GM19240 (cell line): ENCODE measurements around the gene GPATCH2.

Experiments used
- DNase-seq: peaks from one replicate; pipeline ENCODE4 v3.0.0; 2011; ENCODE audit warnings: low spot score; ENCODE audit not compliant: insufficient read length

The GPATCH2 gene

GRCh38 chr1:217630711-217631591, at the start of gene GPATCH2, which contains the start of gene SPATA17:
Gene GPATCH2, minus strand, starts transcription at chr1:217631090. Its CDS starts 119 bp downstream, at chr1:217630971.
Gene SPATA17, plus strand, starts transcription at chr1:217631344. Its CDS starts 35 bp downstream, at chr1:217631379.
- DNase-seq: peak; percentile 52

- DNase-seq: no peak
Observed at GRCh38 chr1:217674028-217674729, 43.3 kb upstream of the GPATCH2 start.

GRCh38 chr1:217673387-217673786, 42.5 kb upstream of the GPATCH2 start:
- no peak for DNase-seq

GRCh38 chr1:217668351-217668940, 37.6 kb upstream of the GPATCH2 start:
- DNase-seq: no peak

GRCh38 chr1:217661407-217661806, 30.5 kb upstream of the GPATCH2 start:
- DNase-seq: no peak

- DNase-seq: no peak
Observed at GRCh38 chr1:217660353-217661062, 29.6 kb upstream of the GPATCH2 start.

GRCh38 chr1:217650674-217651073, 19.8 kb upstream of the GPATCH2 start:
- no peak for DNase-seq

GRCh38 chr1:217647791-217648190, 16.9 kb upstream of the GPATCH2 start:
- DNase-seq: no peak

GRCh38 chr1:217642455-217642854, 11.6 kb upstream of the GPATCH2 start:
- DNase-seq: no peak

- DNase-seq: no peak
Observed at GRCh38 chr1:217627431-217627830, 3.5 kb downstream of the GPATCH2 start.

GRCh38 chr1:217626321-217626720, 4.6 kb downstream of the GPATCH2 start:
- DNase-seq: no peak

GRCh38 chr1:217622042-217622441, 8.8 kb downstream of the GPATCH2 start:
- DNase-seq: no peak

GRCh38 chr1:217620814-217621213, 10.1 kb downstream of the GPATCH2 start:
- DNase-seq: peak; percentile 10

GRCh38 chr1:217617126-217617525, 13.8 kb downstream of the GPATCH2 start:
- DNase-seq: no peak

- no peak for DNase-seq
Observed at GRCh38 chr1:217614200-217614712, 16.6 kb downstream of the GPATCH2 start.

- no peak for DNase-seq
Observed at GRCh38 chr1:217605390-217605789, 25.5 kb downstream of the GPATCH2 start.

- DNase-seq: no peak
Observed at GRCh38 chr1:217602380-217602779, 28.5 kb downstream of the GPATCH2 start.

GRCh38 chr1:217599154-217599553, 31.7 kb downstream of the GPATCH2 start:
- no peak for DNase-seq

GRCh38 chr1:217590598-217590997, 40.3 kb downstream of the GPATCH2 start:
- no peak for DNase-seq

GRCh38 chr1:217586586-217586985, 44.3 kb downstream of the GPATCH2 start:
- DNase-seq: no peak

- no peak for DNase-seq
Observed at GRCh38 chr1:217585577-217585976, 45.3 kb downstream of the GPATCH2 start.
